ENCODE measurements around the gene FCER2.

FCER2 gene

GRCh38 chr19:7732045-7732444 lies 30.1 kb upstream of the FCER2 start, which contains the start of gene CLEC4G:
Gene CLEC4G (minus strand): TSS chr19:7732110. CDS start chr19:7732102, 8 bp downstream.
- DNase-seq = no peak

DNA sequence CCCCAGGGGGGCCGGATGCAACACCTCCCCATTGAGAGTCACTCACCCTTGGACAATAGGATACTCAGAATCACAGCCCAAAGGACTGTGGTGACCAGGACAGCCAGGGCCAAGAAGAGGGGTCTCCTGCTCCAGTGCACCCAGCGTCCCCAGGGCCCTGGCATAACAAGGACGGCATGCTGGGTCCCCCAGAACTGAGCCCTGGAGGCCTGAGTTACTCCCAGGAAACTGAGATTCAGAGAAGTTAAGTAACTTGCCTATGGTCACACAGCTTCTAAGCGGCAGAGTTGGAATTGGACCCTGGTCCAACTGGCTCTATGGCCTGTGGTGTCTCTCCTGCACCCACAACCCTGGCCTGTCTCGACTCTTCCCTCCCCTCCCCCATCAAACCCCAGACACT lies 29.7 kb upstream of the FCER2 start:
- DNase-seq = no peak

DNA sequence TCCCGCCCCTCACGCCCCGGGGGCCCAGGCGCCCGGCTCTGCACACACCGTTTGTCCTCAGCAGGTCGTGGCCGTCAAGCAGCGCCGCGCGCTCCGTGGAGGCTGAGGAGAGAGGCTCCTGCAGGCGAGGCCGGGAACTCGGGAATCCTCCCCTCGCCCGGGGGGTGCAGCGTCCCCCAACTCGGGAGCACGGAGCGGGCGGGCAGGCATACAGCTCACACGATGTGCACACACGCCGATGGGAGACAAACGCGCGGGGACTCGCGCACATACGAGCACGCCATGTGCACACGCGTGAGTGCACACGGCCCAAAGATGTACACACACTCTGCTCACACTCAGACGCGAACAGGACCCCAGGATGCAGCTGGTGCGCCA lies 29.3 kb upstream of the FCER2 start:
- no peak for DNase-seq

DNA sequence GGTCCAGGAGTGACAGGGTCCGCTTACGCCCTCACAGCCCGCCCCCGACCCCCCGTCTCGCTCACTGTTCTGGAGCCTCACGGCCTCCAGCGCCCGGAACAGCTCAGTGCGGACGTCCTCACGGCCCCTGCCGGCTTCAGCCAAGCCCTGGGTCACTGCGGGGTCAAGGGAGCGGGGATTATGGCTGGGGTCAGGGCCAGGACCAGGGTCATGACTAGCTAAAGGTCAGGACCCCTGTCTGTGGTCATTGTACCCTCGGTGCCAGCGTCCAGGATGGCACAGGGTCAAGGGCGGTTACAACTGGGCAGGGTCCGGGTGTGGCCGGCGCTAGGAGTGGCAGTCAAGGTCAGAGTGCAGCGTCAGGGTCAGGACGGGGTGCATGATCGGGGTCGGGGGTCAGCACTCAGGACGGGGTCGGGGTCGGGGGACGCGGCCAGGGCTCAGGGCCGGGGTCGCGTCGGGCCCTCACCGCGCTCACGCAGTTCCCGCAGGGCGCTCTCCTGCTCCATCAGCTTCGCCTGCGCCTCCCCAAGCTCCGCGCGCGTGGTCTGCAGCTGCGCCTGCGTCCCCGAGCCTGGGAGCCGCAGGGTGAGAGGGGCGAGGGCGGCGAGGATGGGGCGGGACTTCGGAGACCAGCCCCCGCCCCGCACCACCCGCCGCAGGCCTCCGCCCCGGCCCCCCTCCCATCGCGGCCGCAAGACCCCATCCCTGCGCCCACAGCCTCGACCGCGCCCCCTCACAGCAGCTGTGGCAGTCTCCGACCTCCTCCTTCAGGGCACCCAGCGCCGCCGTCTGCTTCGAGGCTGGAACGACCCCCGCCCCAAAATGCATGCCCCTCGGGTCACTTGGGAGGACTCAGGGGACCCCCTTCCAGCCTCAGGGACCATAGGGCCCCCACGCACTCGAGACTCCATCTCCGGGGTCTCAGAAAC lies 28.6 kb upstream of the FCER2 start:
- no peak for DNase-seq

GRCh38 chr19:7729831-7730285 lies 27.9 kb upstream of the FCER2 start:
- no peak for DNase-seq

DNA sequence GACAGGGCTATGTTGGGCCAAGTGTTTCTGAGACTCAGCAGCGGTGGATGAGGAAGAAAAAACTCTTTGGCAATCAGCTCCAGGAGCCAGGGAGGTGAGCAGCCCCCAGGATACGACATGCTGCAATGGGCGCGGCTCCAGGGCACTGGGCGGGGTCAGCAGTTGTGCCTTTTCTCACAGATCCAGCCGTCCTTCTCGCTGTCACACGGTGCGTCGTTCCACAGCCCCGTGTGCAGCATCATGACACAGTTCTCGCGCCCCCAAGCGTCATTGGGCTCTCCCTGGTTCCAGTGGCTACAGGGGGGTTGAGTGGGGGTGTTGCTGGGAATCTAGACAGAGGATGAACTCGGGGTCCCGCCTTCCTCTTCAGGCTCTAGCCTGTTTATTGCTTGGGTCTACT lies 27.3 kb upstream of the FCER2 start:
- DNase-seq = no peak

GRCh38 chr19:7725791-7726190 lies 23.9 kb upstream of the FCER2 start:
- DNase-seq = no peak

DNA sequence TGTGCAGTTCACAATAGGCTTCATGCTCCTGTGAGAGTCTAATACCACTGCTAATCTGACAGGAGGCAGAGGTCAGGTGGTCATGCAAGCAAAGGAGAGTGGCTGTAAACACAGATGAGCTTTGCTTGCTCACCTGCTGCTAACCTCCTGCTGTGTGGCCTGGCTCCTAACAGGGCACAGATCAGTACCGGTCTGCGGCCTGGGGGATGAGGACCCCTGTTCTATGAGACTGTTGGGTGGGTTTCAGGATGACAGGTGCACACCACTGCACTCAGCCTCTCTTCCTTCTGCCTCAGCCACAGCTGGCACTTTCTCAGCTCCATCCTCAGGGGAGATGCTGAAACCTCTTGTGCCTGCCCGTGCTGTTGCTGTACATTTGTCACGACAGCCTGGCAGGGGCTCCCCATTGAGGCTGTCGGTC lies 20.3 kb upstream of the FCER2 start:
- DNase-seq = no peak

- no peak for DNase-seq
These were observed 18.4 kb upstream of the FCER2 start for GRCh38 chr19:7720351-7720750.

- DNase-seq = no peak
These were observed 16.7 kb upstream of the FCER2 start for GRCh38 chr19:7718668-7719067.

- DNase-seq = no peak
These were observed 14.8 kb upstream of the FCER2 start for GRCh38 chr19:7716762-7717161.

GRCh38 chr19:7715671-7716070 lies 13.7 kb upstream of the FCER2 start:
- peak in 1 of 2 experiments; percentile 13 for DNase-seq

DNA sequence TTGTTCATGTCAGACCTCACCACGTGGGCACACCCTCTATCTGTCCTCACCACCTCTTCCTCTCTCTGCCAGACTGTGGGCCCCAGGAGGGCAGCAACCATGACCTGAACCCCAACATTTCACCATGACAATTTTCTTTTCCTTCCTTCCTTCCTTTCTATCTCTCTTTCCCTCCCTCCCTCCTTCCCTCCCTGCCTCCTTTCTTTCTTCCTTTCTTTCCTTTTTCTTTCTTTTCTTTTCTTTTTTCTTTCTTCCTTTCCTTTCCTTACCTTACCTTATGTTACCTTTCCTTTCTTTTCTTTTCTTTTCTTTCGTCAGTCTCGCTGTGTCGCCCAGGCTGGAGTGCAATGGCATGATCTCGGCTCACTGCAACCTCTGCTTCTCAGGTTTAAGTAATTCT lies 8.7 kb upstream of the FCER2 start:
- no peak for DNase-seq

DNA sequence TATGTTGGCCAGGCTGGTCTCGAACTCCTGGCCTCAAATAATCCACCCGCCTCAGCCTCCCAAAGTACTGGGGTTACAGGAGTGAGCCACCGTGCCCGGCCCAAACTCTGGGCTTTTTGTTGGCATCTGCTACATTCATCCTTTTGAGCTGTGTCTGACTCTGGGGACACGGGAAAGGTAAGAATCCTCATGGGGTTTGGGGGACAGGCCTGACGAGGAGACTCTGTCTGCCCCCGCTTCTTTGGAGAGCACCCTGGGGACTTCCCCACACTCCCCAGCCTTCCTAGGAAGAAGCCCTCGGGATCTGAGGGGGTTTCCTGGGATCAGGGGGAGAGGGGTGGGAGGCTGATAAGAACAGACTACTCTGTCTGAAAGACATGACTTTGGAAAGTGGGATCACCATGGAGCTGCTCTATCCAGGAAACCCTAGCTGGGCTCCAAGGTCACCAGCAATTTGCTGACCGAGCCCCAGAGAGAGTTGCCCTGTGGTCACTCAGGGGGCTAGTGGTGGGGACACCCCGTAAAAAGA lies 8.1 kb upstream of the FCER2 start:
- no peak for DNase-seq

- no peak for DNase-seq
These were observed 5.1 kb upstream of the FCER2 start for GRCh38 chr19:7706955-7707456.

DNA sequence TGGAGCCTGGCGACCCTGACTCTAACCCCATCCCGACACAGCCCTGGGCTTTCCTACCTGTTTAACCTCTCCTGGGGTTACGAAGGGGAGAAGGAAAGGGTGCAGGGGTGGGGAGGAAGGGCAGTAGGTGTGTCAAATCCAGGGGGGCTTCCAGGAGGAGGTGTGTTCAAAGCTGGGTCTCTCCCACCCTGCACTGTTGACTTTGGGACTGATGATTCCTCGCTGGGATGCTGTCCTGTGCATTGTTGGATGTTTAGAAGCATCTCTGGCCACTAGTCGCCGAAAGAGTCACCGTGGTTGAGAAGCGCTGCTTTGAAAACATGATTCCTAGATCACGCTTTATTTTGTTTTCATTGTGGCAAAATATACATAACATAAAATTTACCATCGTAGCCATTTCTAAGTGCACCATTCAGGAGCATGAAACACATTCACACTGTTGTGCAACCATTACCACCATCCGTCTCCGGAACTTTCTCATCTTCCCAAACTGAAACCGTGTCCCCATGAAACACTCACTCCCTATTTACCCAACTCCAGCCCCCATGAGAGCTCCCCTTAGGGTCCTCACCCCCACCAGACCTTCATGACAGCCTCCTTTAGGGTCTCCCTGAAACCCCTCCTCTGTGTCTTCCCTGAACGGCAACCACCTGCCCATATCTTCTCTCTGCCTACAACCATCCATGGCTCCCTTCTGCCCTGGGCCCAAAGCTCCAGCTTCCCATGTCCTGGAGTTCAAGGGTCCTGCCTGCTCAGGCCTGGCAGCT lies 4.4 kb upstream of the FCER2 start:
- no peak for DNase-seq

- no peak for DNase-seq
These were observed 3.7 kb upstream of the FCER2 start for GRCh38 chr19:7705387-7706187.

DNA sequence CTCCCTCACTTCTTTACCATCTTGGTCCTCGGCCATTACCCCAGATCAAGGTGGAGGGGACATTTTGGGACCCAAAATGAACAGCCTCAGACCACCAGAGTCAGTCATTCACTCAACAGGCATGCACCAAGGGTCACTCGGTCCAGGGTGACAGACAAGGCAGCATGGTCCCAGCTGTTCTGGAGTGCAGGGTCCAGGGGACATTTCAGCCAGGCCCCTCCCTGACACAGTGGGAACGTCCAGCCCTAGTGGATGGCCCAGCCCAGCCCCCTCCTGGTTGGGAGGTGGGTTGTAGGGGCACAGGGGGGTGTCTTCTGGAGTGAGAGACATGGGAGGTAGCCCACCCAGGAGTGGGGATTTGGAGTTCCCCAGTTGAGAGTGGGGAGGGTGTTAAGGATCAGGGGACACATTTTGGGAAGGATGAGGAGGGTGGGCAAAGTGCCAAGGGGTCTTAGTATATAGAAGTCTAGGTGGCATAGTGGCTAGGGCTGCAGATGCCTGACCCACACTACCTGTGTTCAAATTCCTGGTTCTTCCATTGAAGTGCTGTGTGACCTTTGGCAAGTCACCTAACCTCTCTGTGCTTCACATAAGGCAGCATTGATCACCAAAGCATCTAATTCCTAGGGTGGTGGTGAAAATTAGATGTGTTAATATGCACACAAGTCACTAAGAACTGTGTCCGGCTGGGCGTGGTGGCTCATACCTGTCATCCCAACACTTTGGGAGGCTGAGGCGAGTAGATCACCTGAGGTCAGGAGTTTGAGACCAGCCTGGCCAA lies 2.5 kb upstream of the FCER2 start:
- no peak for DNase-seq

- DNase-seq = no peak
These were observed 1.4 kb upstream of the FCER2 start for GRCh38 chr19:7703332-7703731.

GRCh38 chr19:7701049-7701653 lies 780 bp downstream of the FCER2 start:
- no peak for DNase-seq
